Stimulated activated naive B cell treated with anti-CD40 and anti-IgM and Interleukin-4, amounts not matched to agents 10 μg/mL and 1 μg/mL and 100 μg/mL, for 72 hours (primary cell): ENCODE results near the gene MYRIP.
A peak's percentile ranks its signal among the peaks of the same experiment; 100 is the strongest.
"Not testable (repeated sequence)": the region's sequence is repeated elsewhere in the genome, so short reads cannot be mapped to it uniquely, and the experiment has no call there.

Experiments
- ATAC-seq, 2 donors: fragments of 150-1000 bp; cut with Tn5 transposase; replicated peaks; 2 replicates each; pipeline ENCODE4 v1.10.0; 2021; ENCODE audit warnings: moderate library complexity in 1 of 2
- DNase-seq: peaks from one replicate; pipeline ENCODE4 v3.0.0; 2021
- H3K27ac Mint-ChIP-seq: one replicate; pipeline ENCODE4 v1.8.0; 2022; ENCODE audit warnings: mild to moderate bottlenecking, mixed read lengths
- H3K27me3 Mint-ChIP-seq, 2 donors: one replicate each; pipeline ENCODE4 v1.8.0; 2022; ENCODE audit warnings: mixed read lengths in 2 of 2
- H3K36me3 Mint-ChIP-seq, 2 donors: one replicate each; pipeline ENCODE4 v1.8.0; 2022; ENCODE audit warnings: mixed read lengths in 2 of 2, mild to moderate bottlenecking in 1 of 2
- H3K4me1 Mint-ChIP-seq, 2 donors: one replicate each; pipeline ENCODE4 v1.8.0; 2022; ENCODE audit warnings: mixed read lengths in 2 of 2, mild to moderate bottlenecking in 1 of 2
- H3K4me3 Mint-ChIP-seq, 2 donors: one replicate each; pipeline ENCODE4 v1.8.0; 2022; ENCODE audit warnings: mild to moderate bottlenecking in 2 of 2, mixed read lengths in 2 of 2, moderate library complexity in 1 of 2
- H3K9me3 Mint-ChIP-seq, 2 donors: one replicate each; pipeline ENCODE4 v1.8.0; 2022; ENCODE audit warnings: mixed read lengths in 2 of 2, mild to moderate bottlenecking in 1 of 2

The MYRIP gene

DNA sequence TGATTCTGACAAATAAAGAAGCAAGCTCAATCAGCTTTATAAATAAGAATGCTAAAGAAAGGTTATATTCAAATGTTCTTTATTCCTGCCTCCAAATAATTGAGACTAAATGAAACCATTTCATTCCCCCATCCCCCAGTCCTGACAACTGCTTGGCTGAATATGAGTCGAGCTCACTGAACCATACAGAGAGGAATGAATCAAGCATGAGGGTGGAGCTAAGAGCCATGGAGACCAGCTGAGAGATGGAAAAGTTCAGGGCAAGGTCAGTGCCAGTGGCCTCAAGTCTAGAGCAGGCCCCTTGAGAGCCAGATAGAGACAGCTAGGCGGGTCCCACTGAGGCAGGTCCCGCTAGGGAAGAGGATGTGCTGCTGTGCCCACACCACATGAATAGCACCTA lies 311.4 kb downstream of the MYRIP start:
- H3K36me3 Mint-ChIP-seq: no peaks in the 10 kb centered on the region
- DNase-seq: no peak
- H3K4me3 Mint-ChIP-seq: no peak overlapping the region
- no peak overlapping the region for H3K27ac Mint-ChIP-seq
- H3K9me3 Mint-ChIP-seq: no peaks in the 10 kb centered on the region
- peak; percentile 50 to 73 for ATAC-seq
- H3K4me1 Mint-ChIP-seq: no peaks in the 10 kb centered on the region
- peaks cover 0 to 4% of the 10 kb centered on the region in 2 donors for H3K27me3 Mint-ChIP-seq

DNA sequence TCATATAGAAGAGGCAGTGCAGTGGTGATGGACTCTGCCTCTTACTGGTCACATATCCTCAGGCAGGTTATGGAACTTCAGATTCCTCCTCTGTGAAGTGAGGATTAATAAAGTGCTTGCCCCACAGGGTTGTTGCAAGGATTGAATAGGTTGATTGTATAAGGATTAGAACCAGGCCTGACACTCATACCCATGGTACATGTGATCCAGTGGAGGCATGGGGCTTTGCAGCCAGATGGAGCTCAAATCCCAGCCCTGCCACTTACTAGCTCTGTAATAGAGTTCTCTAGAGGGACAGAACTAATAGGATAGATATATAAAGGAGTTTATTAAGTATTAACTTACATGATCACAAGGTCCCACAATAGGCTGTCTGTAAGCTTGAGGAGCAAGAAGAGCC lies 315.5 kb downstream of the MYRIP start:
- H3K4me3 Mint-ChIP-seq: no peak overlapping the region

DNA sequence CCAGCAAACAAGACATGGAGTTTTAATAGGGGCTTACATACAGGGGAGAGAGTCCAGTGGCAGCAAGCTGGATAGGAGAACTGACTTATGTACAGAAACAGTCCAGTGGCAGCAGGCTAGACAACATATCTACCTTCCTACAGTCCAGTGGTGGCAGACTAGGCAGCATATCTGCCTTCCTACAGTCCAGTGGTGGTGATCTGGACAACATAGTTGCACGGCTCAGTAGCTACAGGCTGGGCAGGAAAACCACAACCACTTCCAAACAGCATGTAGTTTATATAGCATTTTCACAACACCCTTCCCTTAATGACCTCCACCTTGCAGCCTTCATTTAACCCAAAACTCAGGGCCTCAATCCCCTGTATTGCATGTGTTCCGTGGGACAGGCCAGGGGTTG lies 318.8 kb downstream of the MYRIP start:
- H3K4me1 Mint-ChIP-seq: no peaks in the 10 kb centered on the region
- DNase-seq: no peak
- H3K9me3 Mint-ChIP-seq: no peaks in the 10 kb centered on the region
- H3K4me3 Mint-ChIP-seq: no peak overlapping the region
- H3K36me3 Mint-ChIP-seq: no peaks in the 10 kb centered on the region
- no peak overlapping the region for H3K27ac Mint-ChIP-seq
- H3K27me3 Mint-ChIP-seq: no peaks in the 10 kb centered on the region
- no peak for ATAC-seq

More for the DNA sequence above, 315.5 kb downstream of the MYRIP start:
- no peaks in the 10 kb centered on the region for H3K36me3 Mint-ChIP-seq
- peaks cover 0 to 4% of the 10 kb centered on the region in 2 donors for H3K27me3 Mint-ChIP-seq
- DNase-seq (no peak), ATAC-seq (no peak)
- no peaks in the 10 kb centered on the region for H3K9me3 Mint-ChIP-seq
- no peak overlapping the region for H3K27ac Mint-ChIP-seq
- H3K4me1 Mint-ChIP-seq: no peaks in the 10 kb centered on the region

DNA sequence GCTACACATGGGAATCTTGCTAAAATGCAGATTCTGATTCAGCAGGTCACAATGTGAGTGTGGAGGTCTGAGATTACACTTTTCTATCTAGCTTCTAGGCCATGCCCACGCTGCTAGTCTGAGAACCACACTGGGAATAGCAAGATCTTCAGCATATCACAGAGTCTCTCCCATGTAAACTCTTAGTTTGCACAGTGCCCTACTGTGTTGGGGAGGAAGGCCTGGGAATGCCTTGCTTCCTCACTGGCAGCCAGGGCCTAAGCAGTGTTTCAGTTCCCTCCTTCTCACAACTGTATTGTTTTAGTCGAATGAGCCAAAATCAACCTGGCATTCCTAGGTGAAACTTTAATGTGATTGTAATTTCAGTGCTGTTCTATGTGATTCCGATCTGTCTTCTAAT lies 320.1 kb downstream of the MYRIP start:
- H3K4me3 Mint-ChIP-seq: no peak overlapping the region
- H3K4me1 Mint-ChIP-seq: no peaks in the 10 kb centered on the region
- H3K9me3 Mint-ChIP-seq: peaks cover 0 to 8% of the 10 kb centered on the region in 2 donors
- H3K27me3 Mint-ChIP-seq: no peaks in the 10 kb centered on the region
- DNase-seq (no peak), ATAC-seq (no peak)
- peaks cover 0 to 6% of the 10 kb centered on the region in 2 donors for H3K36me3 Mint-ChIP-seq
- H3K27ac Mint-ChIP-seq: no peak overlapping the region

DNA sequence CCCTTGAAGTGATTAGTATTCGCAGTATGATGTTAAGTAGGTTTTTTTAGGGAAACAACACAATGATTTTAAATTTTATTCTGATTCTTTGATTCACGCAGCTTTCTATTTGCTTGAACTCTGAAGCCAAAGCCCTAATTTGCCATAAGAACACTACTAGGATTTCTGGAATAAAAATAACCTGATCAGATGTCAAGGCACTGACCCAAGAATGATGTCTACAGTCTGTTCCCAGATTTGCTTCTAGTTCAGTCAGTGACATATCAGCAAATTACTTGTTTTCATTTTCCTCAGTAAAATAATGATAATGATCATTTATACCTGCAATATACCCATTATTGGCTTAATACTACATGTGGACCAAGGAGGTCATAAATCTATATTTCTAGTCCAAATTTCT lies 320.6 kb downstream of the MYRIP start:
- no peak for DNase-seq
- ATAC-seq: no peak
- Mint-ChIP-seq H3K4me3 (no peak overlapping the region), H3K27me3 (no peaks in the 10 kb centered on the region), H3K4me1 (no peaks in the 10 kb centered on the region), H3K36me3 (peaks cover 0 to 6% of the 10 kb centered on the region in 2 donors), H3K27ac (no peak overlapping the region), H3K9me3 (peaks cover 2 to 9% of the 10 kb centered on the region in 2 donors)

DNA sequence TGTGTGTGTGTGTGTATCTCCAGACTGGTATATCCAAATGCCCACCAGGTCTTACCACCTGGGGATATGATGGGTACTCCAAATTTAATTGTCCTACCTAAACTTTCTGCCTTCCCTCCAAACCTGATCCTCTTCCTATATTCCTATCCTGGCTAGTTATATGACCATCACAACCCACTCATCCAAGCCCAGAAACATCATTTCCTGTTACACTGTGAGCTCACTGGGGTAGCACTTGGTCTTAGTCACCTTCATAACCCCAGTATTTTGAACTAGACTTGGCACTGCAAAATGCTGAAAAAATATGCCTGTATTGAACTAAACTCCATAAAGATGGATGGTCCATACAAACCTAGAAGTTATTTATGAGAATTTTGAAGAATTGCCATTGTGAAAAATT lies 321.3 kb downstream of the MYRIP start:
- Mint-ChIP-seq H3K27me3 (no peaks in the 10 kb centered on the region), H3K36me3 (peaks cover 0 to 6% of the 10 kb centered on the region in 2 donors), H3K9me3 (peaks cover 7 to 13% of the 10 kb centered on the region in 2 donors), H3K4me3 (no peak overlapping the region), H3K27ac (no peak overlapping the region), H3K4me1 (no peaks in the 10 kb centered on the region)
- DNase-seq: no peak
- ATAC-seq: no peak

DNA sequence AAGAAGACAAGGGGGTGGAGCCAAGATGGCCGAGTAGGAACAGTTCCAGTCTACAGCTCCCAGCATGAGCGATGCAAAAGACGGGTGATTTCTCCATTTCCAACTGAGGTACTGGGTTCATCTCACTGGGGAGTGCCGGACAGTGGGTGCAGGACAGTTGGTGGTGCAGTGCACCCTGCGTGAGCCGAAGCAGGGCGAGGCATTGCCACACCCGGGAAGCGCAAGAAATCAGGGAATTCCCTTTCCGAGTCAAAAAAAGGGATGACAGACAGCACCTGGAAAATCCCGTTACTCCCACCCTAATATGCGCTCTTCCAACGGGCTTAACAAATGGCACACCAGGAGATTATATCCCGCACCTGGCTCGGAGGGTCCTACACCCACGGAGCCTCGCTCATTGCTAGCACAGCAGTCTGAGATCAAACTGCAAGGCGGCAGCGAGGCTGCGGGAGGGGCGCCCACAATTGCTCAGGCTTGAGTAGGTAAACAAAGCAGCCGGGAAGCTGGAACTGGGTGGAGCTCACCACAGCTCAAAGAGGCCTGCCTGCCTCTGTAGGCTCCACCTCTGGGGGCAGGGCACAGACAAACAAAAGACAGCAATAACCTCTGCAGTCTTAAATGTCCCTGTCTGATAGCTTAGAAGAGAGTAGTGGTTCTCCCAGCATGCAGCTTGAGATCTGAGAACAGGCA lies 324.6 kb downstream of the MYRIP start:
- H3K27ac Mint-ChIP-seq, H3K4me1 Mint-ChIP-seq, DNase-seq, H3K4me3 Mint-ChIP-seq, ATAC-seq, H3K27me3 Mint-ChIP-seq, H3K36me3 Mint-ChIP-seq: not testable (repeated sequence)
- peaks cover 10 to 13% of the 10 kb centered on the region in 2 donors for H3K9me3 Mint-ChIP-seq

DNA sequence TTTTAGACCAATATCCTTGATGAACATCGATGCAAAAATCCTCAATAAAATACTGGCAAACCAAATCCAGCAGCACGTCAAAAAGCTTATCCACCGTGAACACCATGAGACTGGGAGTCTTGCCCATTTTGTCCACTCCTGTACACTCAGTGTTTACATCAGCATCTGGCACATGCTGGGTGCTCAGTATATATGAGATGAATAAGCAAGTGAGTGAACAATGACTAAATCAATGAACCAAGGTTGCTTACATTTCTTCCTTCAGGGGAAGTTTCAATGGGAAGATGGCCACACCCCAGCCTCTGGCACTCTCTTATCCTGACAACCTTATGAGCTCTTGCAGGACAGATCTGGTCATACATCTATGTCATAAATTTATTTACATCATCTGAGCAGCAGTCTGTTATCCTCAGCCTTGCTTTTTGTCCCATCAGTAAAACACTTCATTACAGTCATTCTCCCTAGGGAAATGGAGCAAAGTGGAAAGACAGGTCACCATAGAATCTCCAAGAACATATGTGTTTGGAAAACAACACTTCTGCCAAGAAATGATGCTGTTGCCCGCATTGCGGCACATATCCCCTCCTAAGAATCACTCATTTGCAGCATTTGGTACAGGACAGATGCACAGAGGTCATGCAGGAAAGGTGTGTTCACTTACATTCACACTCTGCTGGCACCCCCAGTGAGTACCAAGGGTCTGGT lies 328.3 kb downstream of the MYRIP start:
- Mint-ChIP-seq H3K4me3 (no peak overlapping the region), H3K27me3 (peaks cover 0 to 3% of the 10 kb centered on the region in 2 donors), H3K27ac (no peak overlapping the region), H3K4me1 (no peaks in the 10 kb centered on the region), H3K9me3 (peaks cover 15 to 17% of the 10 kb centered on the region in 2 donors), H3K36me3 (peaks cover 4 to 6% of the 10 kb centered on the region in 2 donors)
- DNase-seq (no peak), ATAC-seq (no peak)

DNA sequence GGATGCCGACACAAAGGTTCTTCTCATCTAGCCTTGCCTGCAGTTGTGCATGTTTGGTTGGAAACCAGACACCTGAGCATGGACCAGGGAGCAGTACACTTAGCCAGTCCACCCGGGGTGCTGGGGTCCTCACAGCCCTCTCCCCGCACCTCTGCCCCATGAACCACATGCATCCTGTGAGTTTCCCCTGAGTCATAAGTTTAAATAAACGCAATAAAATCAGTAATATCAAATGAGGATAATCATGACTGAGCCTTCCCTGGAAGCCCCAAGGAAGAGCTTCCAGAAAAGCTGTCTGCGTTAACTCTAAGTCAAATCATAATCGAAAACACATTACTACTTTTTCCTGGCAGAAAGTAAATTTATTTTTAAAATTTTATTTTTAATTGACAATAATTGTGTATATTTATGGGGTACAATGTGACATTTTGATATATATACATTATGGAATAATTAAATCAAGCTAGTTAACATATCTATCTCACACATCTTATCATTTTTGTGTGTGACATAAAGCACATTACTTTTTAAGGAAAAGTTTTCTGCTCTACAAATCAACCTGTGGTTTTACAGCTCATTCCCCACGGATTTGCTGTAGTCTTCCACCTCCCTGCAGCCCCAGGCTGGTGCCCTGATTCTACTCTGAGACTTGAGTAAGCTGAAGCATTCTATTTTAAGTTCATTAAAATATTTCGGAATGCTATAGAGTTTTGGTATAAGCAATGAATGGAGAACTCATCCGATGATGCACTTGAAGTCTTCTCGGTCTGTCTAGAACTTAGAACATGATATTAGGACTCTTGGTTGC lies 334.1 kb downstream of the MYRIP start:
- Mint-ChIP-seq H3K27me3 (peaks cover 0 to 7% of the 10 kb centered on the region in 2 donors), H3K9me3 (peaks cover 4 to 5% of the 10 kb centered on the region in 2 donors), H3K4me3 (no peak overlapping the region), H3K27ac (no peak overlapping the region), H3K4me1 (no peaks in the 10 kb centered on the region), H3K36me3 (peaks cover 0 to 2% of the 10 kb centered on the region in 2 donors)
- DNase-seq (no peak), ATAC-seq (no peak)

DNA sequence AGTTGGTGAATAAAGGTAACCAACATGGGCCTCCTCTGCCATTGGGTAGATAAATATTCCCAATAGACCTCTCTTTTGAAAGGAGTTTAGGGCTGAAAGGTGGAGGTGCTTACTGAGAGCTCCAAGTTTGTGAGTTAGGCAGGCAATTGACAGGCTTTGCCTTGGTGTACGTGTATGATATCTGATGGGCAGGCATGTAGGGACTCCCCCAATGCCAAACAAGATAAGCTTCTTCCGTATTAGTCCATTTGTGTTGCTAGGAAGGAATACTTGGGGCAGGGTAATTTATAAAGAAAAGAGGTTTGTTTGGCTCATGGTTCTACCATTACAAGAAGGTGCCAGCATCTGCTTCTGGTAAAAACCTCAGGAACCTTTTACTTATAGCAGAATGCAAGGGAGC lies 339.4 kb downstream of the MYRIP start:
- Mint-ChIP-seq H3K27ac (no peak overlapping the region), H3K4me3 (no peak overlapping the region), H3K9me3 (peaks cover 0 to 2% of the 10 kb centered on the region in 2 donors), H3K4me1 (no peaks in the 10 kb centered on the region), H3K36me3 (no peaks in the 10 kb centered on the region), H3K27me3 (peaks cover 5 to 11% of the 10 kb centered on the region in 2 donors)
- ATAC-seq (no peak), DNase-seq (no peak)

DNA sequence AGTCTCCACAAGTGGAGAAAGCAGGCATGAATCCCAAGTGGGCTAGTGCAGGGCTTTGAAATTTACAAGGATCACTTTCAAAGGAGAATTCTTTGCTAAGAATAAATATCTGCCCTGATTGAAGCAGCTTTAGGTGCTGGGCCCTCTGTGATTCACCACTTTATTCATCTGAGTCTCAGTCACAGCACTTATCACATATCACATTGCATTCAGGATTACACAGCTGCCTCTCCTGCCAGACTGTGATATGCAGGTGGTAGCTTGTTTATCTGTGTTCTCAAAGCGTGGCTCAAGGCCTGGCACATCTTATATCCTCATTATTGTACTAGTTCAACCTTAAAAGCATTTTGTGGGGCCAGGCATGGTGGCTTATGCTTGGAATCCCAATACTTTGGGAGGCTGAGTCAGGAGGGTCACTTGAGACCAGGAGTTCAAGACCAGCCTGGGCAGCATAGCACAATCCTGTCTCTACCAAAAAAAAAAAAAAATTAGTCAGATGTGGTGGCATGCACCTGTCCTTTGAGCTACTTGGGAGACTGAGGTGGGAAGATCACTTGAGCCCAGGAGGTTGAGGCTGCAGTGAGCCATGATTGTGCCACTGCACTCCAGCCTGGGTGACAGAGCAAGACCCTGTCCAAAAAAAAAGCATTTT lies 343.2 kb downstream of the MYRIP start:
- Mint-ChIP-seq H3K27ac (no peak overlapping the region), H3K9me3 (peaks cover under 1 to 2% of the 10 kb centered on the region in 2 donors), H3K36me3 (no peaks in the 10 kb centered on the region), H3K4me3 (no peak overlapping the region), H3K27me3 (peaks cover 4 to 5% of the 10 kb centered on the region in 2 donors), H3K4me1 (no peaks in the 10 kb centered on the region)
- ATAC-seq (no peak), DNase-seq (no peak)

DNA sequence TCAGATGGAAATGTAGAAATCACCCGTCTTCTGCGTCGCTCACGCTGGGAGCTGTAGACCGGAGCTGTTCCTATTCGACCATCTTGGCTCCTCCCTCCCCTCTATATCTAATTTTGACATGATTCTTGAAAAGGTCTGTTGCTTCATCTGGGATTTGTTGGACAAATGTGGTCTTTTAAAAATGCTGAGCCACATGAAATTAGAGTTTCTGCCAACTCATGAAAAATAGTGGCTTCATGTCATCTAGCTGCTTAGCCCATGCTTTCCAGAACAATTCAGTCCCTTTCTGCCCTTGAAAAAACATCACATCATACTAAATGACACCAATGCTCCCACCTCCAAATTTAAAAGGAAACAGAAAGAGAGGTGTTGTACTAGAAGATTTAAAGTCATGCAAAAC lies 351.5 kb downstream of the MYRIP start:
- Mint-ChIP-seq H3K4me1 (no peaks in the 10 kb centered on the region), H3K4me3 (no peak overlapping the region), H3K27ac (no peak overlapping the region), H3K27me3 (peaks cover 4 to 12% of the 10 kb centered on the region in 2 donors), H3K36me3 (peaks cover 3% of the 10 kb centered on the region in 2 donors), H3K9me3 (peaks cover 12 to 17% of the 10 kb centered on the region in 2 donors)
- DNase-seq (no peak), ATAC-seq (no peak)

DNA sequence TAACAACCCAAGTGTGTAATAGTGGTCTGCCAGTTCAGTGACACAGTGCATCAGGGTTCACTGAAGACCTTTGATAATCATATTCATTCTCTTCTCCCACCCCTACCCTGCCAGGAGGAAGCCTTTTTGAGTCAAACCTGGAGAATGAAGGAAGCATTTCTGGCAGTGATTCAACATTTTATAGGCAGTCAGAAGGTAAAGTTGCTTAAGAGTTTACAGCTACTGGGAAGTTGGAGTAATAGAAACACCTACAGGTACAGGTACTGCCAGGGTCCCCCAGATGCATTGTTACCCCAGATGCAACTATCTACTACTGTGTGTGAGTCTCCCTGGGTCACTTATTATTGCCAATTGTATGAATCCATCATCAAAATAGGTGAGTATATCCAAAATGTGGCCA lies 353.2 kb downstream of the MYRIP start:
- no peak overlapping the region for H3K27ac Mint-ChIP-seq
- H3K36me3 Mint-ChIP-seq: peaks cover 3% of the 10 kb centered on the region in 2 donors
- ATAC-seq (no peak), DNase-seq (no peak)
- no peaks in the 10 kb centered on the region for H3K4me1 Mint-ChIP-seq
- H3K27me3 Mint-ChIP-seq: peaks cover 11 to 12% of the 10 kb centered on the region in 2 donors
- no peak overlapping the region for H3K4me3 Mint-ChIP-seq
- peaks cover 12 to 16% of the 10 kb centered on the region in 2 donors for H3K9me3 Mint-ChIP-seq

DNA sequence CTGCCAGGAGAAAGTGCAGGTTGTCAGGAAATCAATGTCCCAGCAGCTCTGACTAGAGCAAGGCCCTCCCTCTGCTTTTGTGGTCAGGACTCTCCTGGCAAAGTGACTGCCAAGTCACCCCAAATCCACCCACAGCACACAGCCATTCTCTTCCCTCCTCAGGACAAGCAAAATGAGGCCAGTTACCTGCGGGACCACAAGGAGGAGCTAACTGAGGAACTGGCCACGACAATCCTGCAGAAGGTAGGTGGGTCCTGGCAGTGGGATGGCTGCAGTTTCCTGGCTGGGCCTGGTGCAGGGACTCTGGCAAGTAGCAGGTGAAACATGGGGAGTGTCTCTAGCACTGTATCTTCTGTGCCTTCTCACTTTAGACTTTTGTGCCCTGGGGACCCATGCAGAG lies 357.6 kb downstream of the MYRIP start:
- no peak overlapping the region for H3K4me3 Mint-ChIP-seq
- H3K27ac Mint-ChIP-seq: no peak overlapping the region
- no peaks in the 10 kb centered on the region for H3K4me1 Mint-ChIP-seq
- ATAC-seq (no peak), DNase-seq (no peak)
- peaks cover 7% of the 10 kb centered on the region in 2 donors for H3K27me3 Mint-ChIP-seq
- no peaks in the 10 kb centered on the region for H3K9me3 Mint-ChIP-seq
- H3K36me3 Mint-ChIP-seq: peaks cover 1 to 2% of the 10 kb centered on the region in 2 donors
